Measurements from ENCODE around the gene SARS1. TPM values are rescaled to one million over a fixed set of nuclear protein-coding genes. Genes with fewer than 3 reads are reported as not detected.

The SARS1 gene
- total RNA-seq, 1 donor from 2014 or later: 364 TPM

DNA sequence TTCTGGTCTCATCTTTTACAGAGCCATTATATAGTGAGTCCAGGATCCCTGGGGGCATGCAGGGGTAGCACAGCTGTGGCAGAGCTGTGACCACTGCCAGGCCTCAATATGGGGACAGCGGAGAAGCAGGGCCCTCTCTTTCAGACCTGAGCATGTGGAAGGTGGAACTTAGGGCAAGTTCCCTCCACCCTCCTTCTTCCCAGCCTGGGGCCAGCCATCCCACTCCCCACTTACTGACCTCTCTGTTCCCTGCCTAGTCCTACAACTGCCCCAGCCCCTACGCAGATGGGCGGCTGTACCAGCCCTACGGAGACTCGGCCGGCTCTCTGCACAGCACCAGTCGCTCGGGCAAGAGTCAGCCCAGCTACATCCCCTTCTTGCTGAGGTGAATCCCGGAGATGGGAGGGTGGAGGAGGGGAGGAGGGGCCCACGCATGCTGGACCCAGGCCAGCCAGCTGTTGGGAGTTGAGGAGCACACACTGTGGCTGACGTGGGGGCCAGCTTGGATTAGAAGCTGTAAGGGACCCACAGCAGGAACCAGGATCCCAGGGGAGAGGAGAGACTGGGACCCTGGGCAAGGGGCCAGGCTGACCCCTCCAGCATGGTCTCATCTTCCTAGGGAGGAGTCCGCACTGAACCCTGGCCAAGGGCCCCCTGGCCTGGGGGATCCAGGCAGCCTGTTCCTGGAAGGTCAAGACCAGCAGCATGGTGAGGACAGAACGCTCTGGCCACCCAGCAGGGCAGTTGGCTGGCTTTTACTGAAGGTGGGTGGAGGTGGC, 58.5 kb downstream of the SARS1 start:
- H3K27ac Mint-ChIP-seq (ENCODE audit: unreplicated experiment): no peak overlapping the region

DNA sequence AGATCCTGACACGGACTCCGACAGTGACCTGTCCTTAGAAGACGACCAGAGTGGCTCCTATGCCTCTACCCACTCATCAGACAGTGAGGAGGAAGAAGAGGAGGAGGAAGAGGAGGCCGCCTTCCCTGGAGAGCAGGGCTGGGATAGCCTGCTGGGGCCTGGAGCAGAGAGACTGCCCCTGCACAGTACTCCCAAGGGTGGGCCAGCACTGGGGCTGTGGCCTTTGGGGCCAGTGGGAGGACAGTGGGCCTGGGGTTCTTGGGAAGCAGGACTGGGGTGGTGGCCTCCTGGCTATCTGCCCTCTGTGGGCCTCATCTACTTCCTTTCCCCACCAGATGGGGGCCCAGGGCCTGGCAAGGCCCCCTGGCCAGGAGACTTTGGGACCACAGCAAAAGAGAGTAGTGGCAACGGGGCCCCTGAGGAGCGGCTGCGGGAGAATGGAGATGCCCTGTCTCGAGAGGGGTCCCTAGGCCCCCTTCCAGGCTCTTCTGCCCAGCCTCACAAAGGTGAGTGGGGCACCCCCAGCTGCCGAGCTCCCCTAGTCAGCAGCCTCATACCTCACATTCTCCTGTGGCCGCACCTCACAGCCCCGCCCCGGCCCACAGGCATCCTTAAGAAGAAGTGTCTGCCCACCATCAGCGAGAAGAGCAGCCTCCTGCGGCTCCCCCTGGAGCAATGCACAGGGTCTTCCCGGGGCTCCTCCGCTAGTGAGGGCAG, 59.3 kb downstream of the SARS1 start:
- Mint-ChIP-seq H3K9me3 (ENCODE audit: unreplicated experiment) (no peaks in the 10 kb centered on the region), H3K36me3 (ENCODE audit: unreplicated experiment) (peaks cover 3% of the 10 kb centered on the region), H3K27me3 (ENCODE audit: unreplicated experiment) (no peaks in the 10 kb centered on the region), H3K4me3 (ENCODE audit: unreplicated experiment) (no peak overlapping the region), H3K27ac (ENCODE audit: unreplicated experiment) (no peak overlapping the region), H3K4me1 (ENCODE audit: unreplicated experiment) (peaks cover 36% of the 10 kb centered on the region)
- no peak for TF ChIP-seq CTCF (IDR thresholded peaks at IDR 0.05)
- no peak for DNase-seq (ENCODE audit: extremely low spot score, unreplicated experiment)

More for the DNA sequence above, 58.5 kb downstream of the SARS1 start:
- Mint-ChIP-seq H3K4me1 (ENCODE audit: unreplicated experiment) (peaks cover 33% of the 10 kb centered on the region), H3K36me3 (ENCODE audit: unreplicated experiment) (peaks cover 3% of the 10 kb centered on the region), H3K9me3 (ENCODE audit: unreplicated experiment) (no peaks in the 10 kb centered on the region), H3K4me3 (ENCODE audit: unreplicated experiment) (no peak overlapping the region), H3K27me3 (ENCODE audit: unreplicated experiment) (no peaks in the 10 kb centered on the region)
- no peak for DNase-seq (ENCODE audit: extremely low spot score, unreplicated experiment)
- TF ChIP-seq CTCF (IDR thresholded peaks at IDR 0.05): no peak

- Mint-ChIP-seq H3K4me1 (ENCODE audit: unreplicated experiment) (peaks cover 36% of the 10 kb centered on the region), H3K36me3 (ENCODE audit: unreplicated experiment) (peaks cover 1% of the 10 kb centered on the region), H3K27ac (ENCODE audit: unreplicated experiment) (peak overlapping the region; percentile 87), H3K9me3 (ENCODE audit: unreplicated experiment) (no peaks in the 10 kb centered on the region), H3K27me3 (ENCODE audit: unreplicated experiment) (no peaks in the 10 kb centered on the region), H3K4me3 (ENCODE audit: unreplicated experiment) (no peak overlapping the region)
- no peak for DNase-seq (ENCODE audit: extremely low spot score, unreplicated experiment)
- no peak for TF ChIP-seq CTCF (IDR thresholded peaks at IDR 0.05)
Measured at GRCh38 chr1:109273570-109274288, 60.0 kb downstream of the SARS1 start.

DNA sequence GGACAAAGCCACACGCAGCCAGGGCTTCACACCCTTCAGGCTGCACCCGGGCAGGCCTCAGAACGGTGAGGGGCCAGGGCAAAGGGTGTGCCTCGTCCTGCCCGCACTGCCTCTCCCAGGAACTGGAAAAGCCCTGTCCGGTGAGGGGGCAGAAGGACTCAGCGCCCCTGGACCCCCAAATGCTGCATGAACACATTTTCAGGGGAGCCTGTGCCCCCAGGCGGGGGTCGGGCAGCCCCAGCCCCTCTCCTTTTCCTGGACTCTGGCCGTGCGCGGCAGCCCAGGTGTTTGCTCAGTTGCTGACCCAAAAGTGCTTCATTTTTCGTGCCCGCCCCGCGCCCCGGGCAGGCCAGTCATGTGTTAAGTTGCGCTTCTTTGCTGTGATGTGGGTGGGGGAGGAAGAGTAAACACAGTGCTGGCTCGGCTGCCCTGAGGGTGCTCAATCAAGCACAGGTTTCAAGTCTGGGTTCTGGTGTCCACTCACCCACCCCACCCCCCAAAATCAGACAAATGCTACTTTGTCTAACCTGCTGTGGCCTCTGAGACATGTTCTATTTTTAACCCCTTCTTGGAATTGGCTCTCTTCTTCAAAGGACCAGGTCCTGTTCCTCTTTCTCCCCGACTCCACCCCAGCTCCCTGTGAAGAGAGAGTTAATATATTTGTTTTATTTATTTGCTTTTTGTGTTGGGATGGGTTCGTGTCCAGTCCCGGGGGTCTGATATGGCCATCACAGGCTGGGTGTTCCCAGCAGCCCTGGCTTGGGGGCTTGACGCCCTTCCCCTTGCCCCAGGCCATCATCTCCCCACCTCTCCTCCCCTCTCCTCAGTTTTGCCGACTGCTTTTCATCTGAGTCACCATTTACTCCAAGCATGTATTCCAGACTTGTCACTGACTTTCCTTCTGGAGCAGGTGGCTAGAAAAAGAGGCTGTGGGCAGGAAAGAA, 61.1 kb downstream of the SARS1 start:
- Mint-ChIP-seq H3K4me1 (ENCODE audit: unreplicated experiment) (peaks cover 36% of the 10 kb centered on the region), H3K27ac (ENCODE audit: unreplicated experiment) (peak overlapping the region; percentile 87)
- peak; percentile 86 for DNase-seq (ENCODE audit: extremely low spot score, unreplicated experiment)

More for the DNA sequence above, 61.1 kb downstream of the SARS1 start:
- Mint-ChIP-seq H3K36me3 (ENCODE audit: unreplicated experiment) (peaks cover 1% of the 10 kb centered on the region), H3K4me3 (ENCODE audit: unreplicated experiment) (peak overlapping the region; percentile 52), H3K9me3 (ENCODE audit: unreplicated experiment) (no peaks in the 10 kb centered on the region), H3K27me3 (ENCODE audit: unreplicated experiment) (no peaks in the 10 kb centered on the region)
- no peak for TF ChIP-seq CTCF (IDR thresholded peaks at IDR 0.05)

Data from osteocyte (in vitro differentiated cells).